ENCODE results near the gene ARID1A. TPM values are rescaled to one million over a fixed set of nuclear protein-coding genes. Genes with fewer than 3 reads are reported as not detected.

Gene ARID1A
- total RNA-seq, 1 donor from 2014 or later, result 186 TPM

DNA sequence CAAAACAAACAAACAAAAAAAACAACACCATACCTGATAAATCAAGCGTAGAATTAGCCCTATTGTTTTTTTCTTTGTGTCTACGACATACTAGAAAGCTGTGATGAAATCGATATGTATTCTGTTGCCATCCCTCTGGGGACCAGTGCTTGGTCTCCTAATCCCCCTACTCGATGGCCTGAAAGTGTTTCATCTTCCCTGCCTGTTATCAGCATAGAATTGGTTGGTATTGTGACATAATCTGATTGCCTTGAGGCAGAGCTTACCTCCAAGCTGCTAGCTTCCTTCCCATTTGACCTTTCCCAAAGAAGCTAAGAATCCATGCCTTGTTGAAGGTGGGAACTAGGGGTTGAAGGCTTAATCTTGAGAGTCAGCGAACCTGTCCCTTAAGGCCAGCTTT, 51.2 kb downstream of the ARID1A start:
- Mint-ChIP-seq H3K27me3 (no peaks in the 10 kb centered on the region), H3K4me1 (ENCODE audit: low read depth) (peaks cover 35% of the 10 kb centered on the region), H3K27ac (peak overlapping the region; percentile 94), H3K4me3 (ENCODE audit: low read depth) (no peak overlapping the region), H3K9me3 (ENCODE audit: low read depth) (no peaks in the 10 kb centered on the region), H3K36me3 (ENCODE audit: insufficient read depth) (peaks cover 32% of the 10 kb centered on the region)
- TF ChIP-seq, protein P1, sequence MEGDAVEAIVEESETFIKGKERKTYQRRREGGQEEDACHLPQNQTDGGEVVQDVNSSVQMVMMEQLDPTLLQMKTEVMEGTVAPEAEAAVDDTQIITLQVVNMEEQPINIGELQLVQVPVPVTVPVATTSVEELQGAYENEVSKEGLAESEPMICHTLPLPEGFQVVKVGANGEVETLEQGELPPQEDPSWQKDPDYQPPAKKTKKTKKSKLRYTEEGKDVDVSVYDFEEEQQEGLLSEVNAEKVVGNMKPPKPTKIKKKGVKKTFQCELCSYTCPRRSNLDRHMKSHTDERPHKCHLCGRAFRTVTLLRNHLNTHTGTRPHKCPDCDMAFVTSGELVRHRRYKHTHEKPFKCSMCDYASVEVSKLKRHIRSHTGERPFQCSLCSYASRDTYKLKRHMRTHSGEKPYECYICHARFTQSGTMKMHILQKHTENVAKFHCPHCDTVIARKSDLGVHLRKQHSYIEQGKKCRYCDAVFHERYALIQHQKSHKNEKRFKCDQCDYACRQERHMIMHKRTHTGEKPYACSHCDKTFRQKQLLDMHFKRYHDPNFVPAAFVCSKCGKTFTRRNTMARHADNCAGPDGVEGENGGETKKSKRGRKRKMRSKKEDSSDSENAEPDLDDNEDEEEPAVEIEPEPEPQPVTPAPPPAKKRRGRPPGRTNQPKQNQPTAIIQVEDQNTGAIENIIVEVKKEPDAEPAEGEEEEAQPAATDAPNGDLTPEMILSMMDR (IDR thresholded peaks at IDR 0.05; ENCODE audit: unreplicated experiment), result no peak
- DNase-seq (ENCODE audit: low spot score, unreplicated experiment), result no peak

DNA sequence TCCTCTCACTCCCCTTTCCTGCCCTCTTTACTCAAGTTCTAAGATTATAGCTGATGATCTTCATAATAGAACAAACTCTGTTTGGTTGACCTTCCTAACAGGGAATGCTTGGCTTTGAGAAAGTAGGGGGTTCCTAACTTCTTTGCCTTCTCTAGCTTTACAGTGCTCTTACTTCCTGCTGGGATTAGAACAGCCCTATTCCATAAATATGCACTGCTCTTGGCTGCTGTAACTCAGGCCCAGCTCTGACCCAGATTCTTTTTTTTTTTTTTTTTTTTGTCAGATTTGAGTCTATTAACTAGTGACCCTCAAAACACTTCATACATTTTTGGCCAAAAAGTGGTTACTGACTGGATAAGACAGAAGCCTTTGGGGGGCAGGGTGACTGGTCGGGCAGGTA, 52.5 kb downstream of the ARID1A start:
- DNase-seq (ENCODE audit: low spot score, unreplicated experiment), result no peak
- Mint-ChIP-seq H3K4me1 (ENCODE audit: low read depth) (peaks cover 36% of the 10 kb centered on the region), H3K36me3 (ENCODE audit: insufficient read depth) (peaks cover 32% of the 10 kb centered on the region), H3K27ac (peak overlapping the region; percentile 94), H3K4me3 (ENCODE audit: low read depth) (no peak overlapping the region), H3K9me3 (ENCODE audit: low read depth) (no peaks in the 10 kb centered on the region), H3K27me3 (no peaks in the 10 kb centered on the region)
- TF ChIP-seq, protein P1 (IDR thresholded peaks at IDR 0.05; ENCODE audit: unreplicated experiment), result no peak

DNA sequence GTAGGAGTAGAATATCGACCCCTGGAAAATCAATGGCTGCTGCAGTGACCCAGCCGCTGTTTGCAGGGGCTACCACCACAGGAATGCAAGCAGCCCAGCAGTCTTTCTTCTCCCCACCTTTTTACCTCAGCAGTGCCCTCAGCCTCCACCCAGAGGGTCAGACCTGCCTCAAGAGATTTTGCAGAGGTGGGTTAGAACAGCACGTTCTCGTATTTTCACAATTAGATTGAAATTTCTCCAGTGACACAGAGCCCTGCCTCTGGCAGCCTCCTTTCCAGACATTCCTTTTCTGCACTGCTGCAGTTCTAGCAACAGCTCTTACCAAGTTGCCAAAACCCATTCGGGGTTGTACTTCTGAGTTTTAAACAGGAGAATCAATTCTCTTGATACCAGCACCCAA, 53.6 kb downstream of the ARID1A start:
- TF ChIP-seq, protein P1 (IDR thresholded peaks at IDR 0.05; ENCODE audit: unreplicated experiment), result no peak
- H3K9me3 Mint-ChIP-seq (ENCODE audit: low read depth), result no peaks in the 10 kb centered on the region
- no peaks in the 10 kb centered on the region for H3K27me3 Mint-ChIP-seq
- peaks cover 33% of the 10 kb centered on the region for H3K4me1 Mint-ChIP-seq (ENCODE audit: low read depth)
- peak overlapping the region; percentile 96 for H3K27ac Mint-ChIP-seq
- peaks cover 28% of the 10 kb centered on the region for H3K36me3 Mint-ChIP-seq (ENCODE audit: insufficient read depth)
- peak; percentile 58 for DNase-seq (ENCODE audit: low spot score, unreplicated experiment)
- peak overlapping the region; percentile 10 for H3K4me3 Mint-ChIP-seq (ENCODE audit: low read depth)

DNA sequence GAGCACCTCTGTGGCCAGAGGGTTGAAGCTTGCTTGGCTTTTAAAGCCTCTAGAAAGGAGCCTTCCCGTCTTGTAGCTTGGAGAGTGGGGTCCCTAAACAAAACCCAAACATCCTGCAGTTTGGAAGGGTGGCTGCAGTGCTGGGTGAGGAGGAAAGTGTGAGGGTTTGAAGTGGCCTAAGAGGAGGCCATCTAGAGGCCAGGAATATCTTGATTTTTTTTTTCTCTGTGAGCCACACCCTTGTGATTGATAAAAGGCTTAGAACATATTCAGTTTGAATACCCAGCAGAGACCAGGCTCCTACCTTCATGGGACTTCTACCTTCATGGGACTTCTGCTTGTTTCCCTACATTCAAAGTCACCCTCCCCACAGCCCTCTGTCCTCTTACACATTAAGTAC, 54.6 kb downstream of the ARID1A start:
- H3K36me3 Mint-ChIP-seq (ENCODE audit: insufficient read depth), result peaks cover 28% of the 10 kb centered on the region
- H3K4me3 Mint-ChIP-seq (ENCODE audit: low read depth), result no peak overlapping the region
- TF ChIP-seq, protein P1 (IDR thresholded peaks at IDR 0.05; ENCODE audit: unreplicated experiment), result no peak
- no peaks in the 10 kb centered on the region for H3K9me3 Mint-ChIP-seq (ENCODE audit: low read depth)
- DNase-seq (ENCODE audit: low spot score, unreplicated experiment), result no peak
- H3K4me1 Mint-ChIP-seq (ENCODE audit: low read depth), result peaks cover 33% of the 10 kb centered on the region
- H3K27me3 Mint-ChIP-seq, result no peaks in the 10 kb centered on the region
- peak overlapping the region; percentile 96 for H3K27ac Mint-ChIP-seq

DNA sequence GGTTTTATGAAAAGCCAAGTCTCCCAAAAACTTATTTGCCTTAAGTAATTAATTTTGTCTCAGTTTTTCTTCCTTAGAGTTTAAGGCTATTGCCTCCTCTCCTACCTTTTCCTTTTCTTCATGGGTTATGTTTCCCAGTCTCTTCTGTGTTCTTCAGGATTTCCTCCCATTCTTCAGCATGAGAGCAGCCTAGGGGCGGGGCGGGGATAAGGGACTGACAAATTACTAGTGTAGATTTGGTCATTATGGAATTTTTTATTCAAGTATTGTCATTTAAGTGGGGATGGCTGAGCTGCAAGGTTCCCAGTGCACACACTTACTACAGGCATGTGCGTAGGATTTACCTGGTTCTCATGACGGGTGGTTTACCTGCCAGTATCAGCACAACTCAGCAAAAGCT, 56.7 kb downstream of the ARID1A start:
- no peak for DNase-seq (ENCODE audit: low spot score, unreplicated experiment)
- Mint-ChIP-seq H3K4me3 (ENCODE audit: low read depth) (no peak overlapping the region), H3K4me1 (ENCODE audit: low read depth) (peaks cover 30% of the 10 kb centered on the region), H3K27ac (peak overlapping the region; percentile 53), H3K9me3 (ENCODE audit: low read depth) (no peaks in the 10 kb centered on the region), H3K36me3 (ENCODE audit: insufficient read depth) (peaks cover 22% of the 10 kb centered on the region), H3K27me3 (no peaks in the 10 kb centered on the region)
- TF ChIP-seq, protein P1 (IDR thresholded peaks at IDR 0.05; ENCODE audit: unreplicated experiment), result no peak
